Hepatocyte (in vitro differentiated cells): ENCODE measurements around the gene WTAP.
"Not testable (repeated sequence)": the region's sequence is repeated elsewhere in the genome, so short reads cannot be mapped to it uniquely, and the experiment has no call there.

Experiments used
- CTCF ChIP-seq: fragments of 200-600 bp; sonication (generic); IDR thresholded peaks from 2 replicates; pipeline ENCODE4 v1.5.1; 2016; ENCODE audit warnings: antibody characterized with exemption, mild to moderate bottlenecking; ENCODE audit not compliant: poor library complexity
- EZH2 ChIP-seq: fragments of 200-600 bp; sonication (generic); IDR thresholded peaks from 2 replicates; pipeline ENCODE4 v1.6.1; 2016; ENCODE audit warnings: antibody characterized with exemption, mild to moderate bottlenecking, borderline replicate concordance
- EZH2phosphoT487 ChIP-seq: fragments of 200-600 bp; sonication (generic); IDR thresholded peaks from one replicate; pipeline ENCODE4 v1.6.1; 2018; ENCODE audit warnings: antibody characterized with exemption, mild to moderate bottlenecking, low read depth, moderate library complexity; ENCODE audit not compliant: unreplicated experiment, severe bottlenecking

- TF ChIP-seq CTCF, EZH2, EZH2phosphoT487: not testable (repeated sequence)
Observed at GRCh38 chr6:159794976-159795375, 67.7 kb downstream of the WTAP start.
